Kidney capillary endothelial cell (primary cell): ENCODE data around the gene IYD.
"Not testable (repeated sequence)": the region's sequence is repeated elsewhere in the genome, so short reads cannot be mapped to it uniquely, and the experiment has no call there.

Experiments used
- DNase-seq: peaks from one replicate; pipeline ENCODE4 v3.0.0-alpha.2; 2018; ENCODE audit warnings: low spot score

IYD gene

GRCh38 chr6:150430815-150431214, 62.0 kb downstream of the IYD start:
- no peak for DNase-seq

GRCh38 chr6:150435360-150435759, 66.5 kb downstream of the IYD start:
- no peak for DNase-seq

- no peak for DNase-seq
These were observed 67.0 kb downstream of the IYD start for GRCh38 chr6:150435832-150436231.

GRCh38 chr6:150439373-150439772, 70.6 kb downstream of the IYD start:
- DNase-seq, result no peak

GRCh38 chr6:150443621-150444020, 74.8 kb downstream of the IYD start:
- DNase-seq, result no peak

- no peak for DNase-seq
These were observed 75.5 kb downstream of the IYD start for GRCh38 chr6:150444308-150444707.

GRCh38 chr6:150445486-150445885, 76.7 kb downstream of the IYD start:
- DNase-seq, result no peak

- no peak for DNase-seq
These were observed 79.4 kb downstream of the IYD start for GRCh38 chr6:150448221-150448620.

- not testable (repeated sequence) for DNase-seq
These were observed 80.2 kb downstream of the IYD start for GRCh38 chr6:150449055-150449454.

- DNase-seq, result no peak
These were observed 82.1 kb downstream of the IYD start for GRCh38 chr6:150450918-150451317.

- no peak for DNase-seq
These were observed 83.1 kb downstream of the IYD start for GRCh38 chr6:150451807-150452427.

- peak; percentile 82 for DNase-seq
These were observed 83.8 kb downstream of the IYD start for GRCh38 chr6:150452428-150453243.

GRCh38 chr6:150453357-150453756, 84.5 kb downstream of the IYD start:
- DNase-seq, result no peak
